GM23338 (cell line): ENCODE measurements around the gene HDDC3. TPM values are rescaled to one million over a fixed set of nuclear protein-coding genes. Genes with fewer than 3 reads are reported as not detected.

Source experiments
- ATAC-seq: fragments of 200-7000 bp; cut with Tn5 transposase; 3 replicates; pipeline ENCODE4 v1.9.1; 2020
- DNase-seq: peaks from one replicate; pipeline ENCODE4 v3.0.0-alpha.2; 2015; ENCODE audit warnings: low spot score
- H2AFZ ChIP-seq: fragments of 200-600 bp; sonication (generic); 2 replicates; pipeline ENCODE4 v1.8.0; 2016; ENCODE audit warnings: antibody characterized with exemption, mild to moderate bottlenecking, moderate library complexity
- H3F3A ChIP-seq: fragments of 200-600 bp; sonication (generic); replicated peaks from 2 replicates; pipeline ENCODE4 v1.8.0; 2017; ENCODE audit warnings: antibody characterized with exemption, mixed run types, low read depth
- H3K27ac ChIP-seq: fragments of 200-600 bp; sonication (generic); 2 replicates; pipeline ENCODE4 v1.6.1; 2016; ENCODE audit warnings: low read depth
- H3K27me3 ChIP-seq: fragments of 200-600 bp; sonication (generic); 2 replicates; pipeline ENCODE4 v1.8.0; 2016; ENCODE audit warnings: mild to moderate bottlenecking, mixed run types, moderate library complexity; ENCODE audit not compliant: insufficient read depth
- H3K36me3 ChIP-seq: fragments of 200-600 bp; sonication (generic); 2 replicates; pipeline ENCODE4 v1.8.0; 2016; ENCODE audit warnings: mild to moderate bottlenecking; ENCODE audit not compliant: insufficient read depth
- H3K4me1 ChIP-seq: fragments of 200-600 bp; sonication (generic); 2 replicates; pipeline ENCODE4 v1.8.0; 2016; ENCODE audit warnings: mild to moderate bottlenecking, moderate library complexity; ENCODE audit not compliant: insufficient read depth
- H3K4me2 ChIP-seq: fragments of 200-600 bp; sonication (generic); 2 replicates; pipeline ENCODE4 v1.7.1; 2017; ENCODE audit warnings: mixed run types
- H3K4me3 ChIP-seq: fragments of 200-600 bp; sonication (generic); 2 replicates; pipeline ENCODE4 v1.6.1; 2016; ENCODE audit warnings: mixed run types
- H3K79me2 ChIP-seq: fragments of 200-600 bp; sonication (generic); replicated peaks from 2 replicates; pipeline ENCODE4 v1.8.0; 2017; ENCODE audit warnings: mild to moderate bottlenecking; ENCODE audit not compliant: insufficient read depth
- H3K9me2 ChIP-seq: fragments of 200-600 bp; sonication (generic); 2 replicates; pipeline ENCODE4 v1.8.0; 2017; ENCODE audit not compliant: insufficient read depth
- H4K20me1 ChIP-seq: fragments of 200-600 bp; sonication (generic); replicated peaks from 2 replicates; pipeline ENCODE4 v1.8.0; 2017; ENCODE audit warnings: mild to moderate bottlenecking; ENCODE audit not compliant: insufficient read depth
- H3K27ac Mint-ChIP-seq: 2 replicates; pipeline ENCODE4 v1.8.0; 2020; ENCODE audit warnings: inconsistent platforms, mild to moderate bottlenecking, moderate library complexity, mixed read lengths
- H3K27me3 Mint-ChIP-seq: 3 replicates; pipeline ENCODE4 v1.8.0; 2022; ENCODE audit warnings: low read depth, mild to moderate bottlenecking, moderate library complexity, mixed read lengths, inconsistent platforms; ENCODE audit not compliant: insufficient read depth, poor library complexity
- H3K36me3 Mint-ChIP-seq: 3 replicates; pipeline ENCODE4 v1.8.0; 2021; ENCODE audit warnings: low read depth, mild to moderate bottlenecking, inconsistent platforms, moderate library complexity, mixed read lengths
- H3K4me1 Mint-ChIP-seq: 3 replicates; pipeline ENCODE4 v1.8.0; 2020; ENCODE audit warnings: mild to moderate bottlenecking, inconsistent platforms, mixed read lengths
- H3K4me3 Mint-ChIP-seq: 3 replicates; pipeline ENCODE4 v1.8.0; 2021; ENCODE audit warnings: moderate library complexity, mild to moderate bottlenecking, inconsistent platforms, mixed read lengths
- H3K9me3 Mint-ChIP-seq: 3 replicates; pipeline ENCODE4 v1.8.0; 2020; ENCODE audit warnings: moderate library complexity, mild to moderate bottlenecking, inconsistent platforms, mixed read lengths
- CREB1 ChIP-seq: fragments of 250-450 bp; sonication (Bioruptor Pico); IDR thresholded peaks from 2 replicates; pipeline ENCODE4 v1.5.0; 2020; ENCODE audit warnings: low read depth, mild to moderate bottlenecking, moderate library complexity
- CTCF ChIP-seq, 2 experiments: fragments of 200-600 bp in 1 of 2; sonication (generic) in 1 of 2; conservative IDR thresholded peaks; 2 replicates each; pipeline versions ENCODE4 v1.5.1 to v1.6.1; 2016 to 2017; ENCODE audit warnings: antibody characterized with exemption in 2 of 2, low read depth in 2 of 2, mild to moderate bottlenecking in 2 of 2, moderate library complexity in 1 of 2
- ETS1 ChIP-seq: IDR thresholded peaks from 2 replicates; pipeline ENCODE4 v1.6.1; 2016; ENCODE audit warnings: antibody characterized with exemption
- EZH2 ChIP-seq: fragments of 200-600 bp; sonication (generic); IDR thresholded peaks from one replicate; pipeline ENCODE4 v1.8.0; 2017; ENCODE audit warnings: antibody characterized with exemption, mild to moderate bottlenecking, low read depth; ENCODE audit not compliant: unreplicated experiment
- EZH2phosphoT487 ChIP-seq: fragments of 200-600 bp; sonication (generic); IDR thresholded peaks from one replicate; pipeline ENCODE4 v1.8.1; 2018; ENCODE audit warnings: antibody characterized with exemption; ENCODE audit not compliant: unreplicated experiment
- JUNB ChIP-seq: IDR thresholded peaks from one replicate; pipeline ENCODE4 v1.6.1; 2016; ENCODE audit warnings: antibody characterized with exemption; ENCODE audit not compliant: unreplicated experiment
- NANOG ChIP-seq: IDR thresholded peaks from 2 replicates; pipeline ENCODE4 v1.6.1; 2016; ENCODE audit warnings: antibody characterized with exemption, borderline replicate concordance
- POLR2AphosphoS5 ChIP-seq: IDR thresholded peaks from 2 replicates; pipeline ENCODE4 v1.6.1; 2016; ENCODE audit warnings: antibody characterized with exemption, low read depth
- REST ChIP-seq: IDR thresholded peaks from one replicate; pipeline ENCODE4 v1.6.1; 2018; ENCODE audit warnings: antibody characterized with exemption; ENCODE audit not compliant: unreplicated experiment
- STAT1 ChIP-seq: IDR thresholded peaks from one replicate; pipeline ENCODE4 v1.6.1; 2016; ENCODE audit warnings: antibody characterized with exemption; ENCODE audit not compliant: unreplicated experiment
- ZNF114 ChIP-seq: fragments of 250-450 bp; sonication (Bioruptor Pico); IDR thresholded peaks from 2 replicates; pipeline ENCODE4 v1.5.0; 2020; ENCODE audit warnings: mild to moderate bottlenecking, moderate library complexity
- ZNF331 ChIP-seq: fragments of 250-450 bp; sonication (Bioruptor Pico); IDR thresholded peaks from 2 replicates; pipeline ENCODE4 v1.5.0; 2020; ENCODE audit warnings: low read depth, mild to moderate bottlenecking, moderate library complexity
- ZNF462 ChIP-seq: fragments of 250-450 bp; sonication (Bioruptor Pico); IDR thresholded peaks from 2 replicates; pipeline ENCODE4 v1.5.0; 2020; ENCODE audit warnings: mild to moderate bottlenecking, moderate library complexity
- polyA plus RNA-seq: library from polyadenylated mRNA; unstranded; fragments of >200 nt; fragmentation: Nextera tagmentation; extraction: Ambion mirVana; gene quantifications from 2 replicates; pipeline ENCODE4 v1.2.1, GENCODE V29; 2016
- total RNA-seq: library from RNA; depleted of rRNA; stranded (reverse); fragments of >200 nt; shearing (Covaris generic); gene quantifications from 2 replicates; pipeline ENCODE4 v1.2.3, GENCODE V29; 2014

Gene HDDC3
- total and polyA plus RNA-seq, 2 experiments from 2014 or later = 17.4 to 19.0 TPM

- H3K4me3 Mint-ChIP-seq = no peak overlapping the region
- H3K4me1 ChIP-seq = no peaks in the 10 kb centered on the region
- H3K79me2 ChIP-seq = no peaks in the 10 kb centered on the region
- H3K36me3 Mint-ChIP-seq = peaks cover 3% of the 10 kb centered on the region; the same call in 2 of the 3 replicates
- H3K36me3 ChIP-seq = no peaks in the 10 kb centered on the region
- ATAC-seq = no peak
- H3K9me2 ChIP-seq = no peaks in the 10 kb centered on the region
- H4K20me1 ChIP-seq = no peaks in the 10 kb centered on the region
- TF ChIP-seq NANOG = no peak
- TF ChIP-seq EZH2phosphoT487 = no peak
- TF ChIP-seq JUNB = no peak
- no peak for TF ChIP-seq ZNF462 (CRISPR knock-in tag)
- TF ChIP-seq REST = no peak
- no peak for TF ChIP-seq STAT1
- no peak for TF ChIP-seq ZNF114 (CRISPR knock-in tag)
- TF ChIP-seq ZNF331 (CRISPR knock-in tag) = no peak
- no peak for TF ChIP-seq CREB1
- TF ChIP-seq CTCF (conservative IDR thresholded peaks at IDR 0.05; ENCODE audit: low read depth in 2 of 2) = no peak
- TF ChIP-seq POLR2AphosphoS5 = no peak
- TF ChIP-seq EZH2 = no peak
- TF ChIP-seq ETS1 = no peak
- no peaks in the 10 kb centered on the region for H3K27me3 ChIP-seq
- no peaks in the 10 kb centered on the region for H3K9me3 Mint-ChIP-seq
- no peak overlapping the region for H2AFZ ChIP-seq
- no peak overlapping the region for H3K4me3 ChIP-seq
- H3K4me1 Mint-ChIP-seq = peaks cover 6% of the 10 kb centered on the region
- H3F3A ChIP-seq = no peaks in the 10 kb centered on the region
- DNase-seq = no peak
- H3K4me2 ChIP-seq = no peak overlapping the region
- peaks cover 3% of the 10 kb centered on the region for H3K27me3 Mint-ChIP-seq
- H3K27ac ChIP-seq = no peak overlapping the region
- no peak overlapping the region for H3K27ac Mint-ChIP-seq
Measured at GRCh38 chr15:90912770-90913075, 19.6 kb downstream of the HDDC3 start.
